GM12801 (cell line): ENCODE data around the gene ST8SIA3.

Experiments
- TF ChIP-seq, protein P1 (sequence below): IDR thresholded peaks from one replicate; pipeline ENCODE4 v1.5.1; 2011; ENCODE audit warnings: control low read depth; ENCODE audit not compliant: insufficient read length; ENCODE audit errors: extremely low read depth

Gene ST8SIA3

DNA sequence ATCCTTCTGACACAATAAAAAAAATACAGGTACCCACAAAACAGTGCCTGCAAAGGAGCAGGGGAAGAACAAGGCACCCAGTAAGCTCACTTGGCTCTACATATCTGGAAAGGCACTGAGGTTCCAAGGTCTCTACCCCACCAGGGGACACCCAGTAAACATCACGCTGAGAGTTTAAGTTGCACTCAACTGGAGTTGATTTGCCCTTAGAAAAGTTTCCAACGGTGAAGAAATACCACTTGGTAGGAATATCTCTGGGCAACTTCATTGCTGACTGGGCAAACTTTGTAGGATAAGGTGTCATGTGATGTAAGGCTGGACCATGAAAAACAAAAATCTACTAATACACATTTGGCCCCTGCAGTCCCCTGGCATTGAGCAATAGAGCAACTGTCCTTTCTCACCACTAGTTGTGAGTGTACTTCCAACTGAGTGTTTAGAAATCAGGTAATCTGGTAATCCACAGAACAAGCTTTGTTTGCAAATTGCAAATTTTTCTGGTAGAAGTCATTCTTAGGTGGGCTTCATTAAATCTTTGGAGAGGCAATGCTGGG, 14.2 kb downstream of the ST8SIA3 start:
- TF ChIP-seq, protein P1, sequence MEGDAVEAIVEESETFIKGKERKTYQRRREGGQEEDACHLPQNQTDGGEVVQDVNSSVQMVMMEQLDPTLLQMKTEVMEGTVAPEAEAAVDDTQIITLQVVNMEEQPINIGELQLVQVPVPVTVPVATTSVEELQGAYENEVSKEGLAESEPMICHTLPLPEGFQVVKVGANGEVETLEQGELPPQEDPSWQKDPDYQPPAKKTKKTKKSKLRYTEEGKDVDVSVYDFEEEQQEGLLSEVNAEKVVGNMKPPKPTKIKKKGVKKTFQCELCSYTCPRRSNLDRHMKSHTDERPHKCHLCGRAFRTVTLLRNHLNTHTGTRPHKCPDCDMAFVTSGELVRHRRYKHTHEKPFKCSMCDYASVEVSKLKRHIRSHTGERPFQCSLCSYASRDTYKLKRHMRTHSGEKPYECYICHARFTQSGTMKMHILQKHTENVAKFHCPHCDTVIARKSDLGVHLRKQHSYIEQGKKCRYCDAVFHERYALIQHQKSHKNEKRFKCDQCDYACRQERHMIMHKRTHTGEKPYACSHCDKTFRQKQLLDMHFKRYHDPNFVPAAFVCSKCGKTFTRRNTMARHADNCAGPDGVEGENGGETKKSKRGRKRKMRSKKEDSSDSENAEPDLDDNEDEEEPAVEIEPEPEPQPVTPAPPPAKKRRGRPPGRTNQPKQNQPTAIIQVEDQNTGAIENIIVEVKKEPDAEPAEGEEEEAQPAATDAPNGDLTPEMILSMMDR = no peak

- TF ChIP-seq, protein P1 = no peak
Measured at GRCh38 chr18:57372444-57372843, 20.1 kb downstream of the ST8SIA3 start.

DNA sequence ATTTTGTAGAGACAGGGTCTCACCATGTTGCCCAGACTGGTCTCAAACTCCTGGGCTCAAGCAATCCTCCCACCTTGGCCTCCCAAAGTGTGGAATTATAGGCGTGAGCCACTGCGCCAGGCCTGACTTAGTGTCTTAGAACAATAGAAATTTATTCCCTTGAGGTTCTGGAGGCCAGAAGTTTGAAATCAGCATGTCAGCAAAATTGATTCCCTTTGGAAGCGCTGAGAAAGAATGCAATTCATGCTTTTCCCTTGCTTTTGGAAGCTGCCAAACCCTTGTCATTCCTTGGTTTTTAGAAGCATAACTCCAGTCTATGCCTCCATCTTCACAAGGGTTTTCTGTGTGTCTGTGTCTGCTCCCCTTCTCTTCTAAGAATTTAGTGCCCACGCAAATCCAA, 20.7 kb downstream of the ST8SIA3 start:
- TF ChIP-seq, protein P1 = no peak

DNA sequence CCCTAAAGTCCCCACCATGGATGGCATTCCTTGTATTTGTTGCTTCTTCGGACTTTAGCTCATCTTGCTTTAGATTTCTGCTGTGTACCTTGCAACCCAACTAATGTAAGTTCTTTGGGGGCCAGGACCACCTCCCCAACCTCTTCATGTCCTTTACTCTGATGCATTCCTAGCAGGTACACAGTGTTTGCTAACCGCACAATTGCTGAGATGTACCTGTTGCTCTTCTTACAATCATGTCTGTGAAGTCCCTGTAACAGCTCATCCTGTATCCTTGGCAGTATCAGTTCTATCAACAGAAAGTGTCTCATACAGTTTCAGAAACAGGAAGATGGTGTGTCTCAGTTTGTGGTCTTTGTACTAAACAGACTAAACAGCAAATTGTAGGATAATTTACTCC, 24.1 kb downstream of the ST8SIA3 start:
- TF ChIP-seq, protein P1 = no peak

GRCh38 chr18:57389271-57389670, 36.9 kb downstream of the ST8SIA3 start:
- TF ChIP-seq, protein P1 = no peak

- TF ChIP-seq, protein P1 = no peak
Measured at GRCh38 chr18:57390044-57390443, 37.7 kb downstream of the ST8SIA3 start.

DNA sequence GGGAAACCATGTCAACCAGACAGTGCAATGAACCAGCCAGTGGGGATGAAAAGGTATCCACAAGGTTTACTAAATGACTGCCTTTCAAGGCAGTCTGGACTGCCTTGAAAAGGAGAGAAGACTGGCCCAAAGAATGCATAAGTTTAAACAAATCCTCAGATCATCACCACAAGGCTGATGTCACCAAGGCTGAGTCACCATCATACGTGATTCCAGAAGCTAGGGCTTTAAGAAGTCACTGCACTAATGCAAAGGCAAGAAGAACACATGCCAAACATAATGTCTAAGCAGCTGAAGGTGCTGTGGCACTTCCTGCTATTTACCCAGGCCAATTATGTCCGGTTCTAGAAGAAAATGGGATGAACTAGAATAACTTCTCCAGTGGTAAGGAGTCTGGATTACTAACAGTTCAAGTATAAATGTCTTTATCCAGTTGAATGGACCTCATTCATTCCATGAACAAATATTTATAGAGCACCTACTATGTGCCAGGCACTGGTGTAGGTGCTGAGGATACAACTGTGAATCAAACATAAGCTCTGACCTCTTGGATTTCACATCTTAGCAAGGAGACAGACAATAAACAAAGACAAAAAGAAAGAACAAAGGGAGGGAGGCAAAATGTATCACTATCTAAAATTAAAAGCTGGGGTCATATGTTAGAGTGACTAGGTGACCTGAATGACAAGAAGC, 45.2 kb downstream of the ST8SIA3 start:
- TF ChIP-seq, protein P1 = no peak
